Ascending aorta (tissue), 2 donors: ENCODE measurements around the gene ABCA8. TPM values are rescaled to one million over a fixed set of nuclear protein-coding genes. Genes with fewer than 3 reads are reported as not detected.
"Not testable (repeated sequence)": the region's sequence is repeated elsewhere in the genome, so short reads cannot be mapped to it uniquely, and the experiment has no call there.

Source experiments
- DNase-seq, 2 donors: peaks; one replicate each; pipeline ENCODE4 v3.0.0-alpha.2; 2019; ENCODE audit warnings: low spot score in 2 of 2
- H3K27ac ChIP-seq, 2 donors: fragments of 200-600 bp; sonication (generic); one replicate each; pipeline ENCODE4 v1.5.1; 2016 to 2017; ENCODE audit warnings: mild to moderate bottlenecking in 1 of 2
- H3K27me3 ChIP-seq: fragments of 200-600 bp; sonication (generic); one replicate; pipeline ENCODE4 v1.5.1; 2017
- H3K36me3 ChIP-seq, 2 donors: fragments of 200-600 bp; sonication (generic); one replicate each; pipeline ENCODE4 v1.5.1; 2016
- H3K4me1 ChIP-seq, 2 donors: fragments of 200-600 bp; sonication (generic); one replicate each; pipeline ENCODE4 v1.5.1; 2016 to 2017; ENCODE audit warnings: mild to moderate bottlenecking in 1 of 2
- H3K4me3 ChIP-seq, 2 donors: fragments of 200-600 bp; sonication (generic); one replicate each; pipeline ENCODE4 v1.5.1; 2016 to 2017; ENCODE audit warnings: mild to moderate bottlenecking in 1 of 2
- H3K9me3 ChIP-seq, 2 donors: fragments of 200-600 bp; sonication (generic); one replicate each; pipeline ENCODE4 v1.5.1; 2016
- intact Hi-C: fragments of 100-400 bp; cut with DNase I; formaldehyde crosslinking; loops from one replicate; pipeline ENCODE4 v1.15.1; 2023
- total RNA-seq: library from RNA; depleted of rRNA; stranded (reverse); fragments of >200 nt; gene quantifications from one replicate; pipeline ENCODE4 v1.1.0, GENCODE V29; 2016
- TF ChIP-seq, protein P1 (sequence below), 3 experiments: fragments of 200-600 bp in 2 of 3; fragments of 450-650 bp in 1 of 3; sonication (generic) in 2 of 3; IDR thresholded peaks; one replicate each; pipeline ENCODE4 v1.5.1; 2016 to 2019; ENCODE audit warnings: antibody characterized with exemption in 3 of 3, mild to moderate bottlenecking in 1 of 3, moderate library complexity in 1 of 3

ABCA8 gene
- total RNA-seq, 1 donor from 2014 or later, result 69.6 TPM

DNA sequence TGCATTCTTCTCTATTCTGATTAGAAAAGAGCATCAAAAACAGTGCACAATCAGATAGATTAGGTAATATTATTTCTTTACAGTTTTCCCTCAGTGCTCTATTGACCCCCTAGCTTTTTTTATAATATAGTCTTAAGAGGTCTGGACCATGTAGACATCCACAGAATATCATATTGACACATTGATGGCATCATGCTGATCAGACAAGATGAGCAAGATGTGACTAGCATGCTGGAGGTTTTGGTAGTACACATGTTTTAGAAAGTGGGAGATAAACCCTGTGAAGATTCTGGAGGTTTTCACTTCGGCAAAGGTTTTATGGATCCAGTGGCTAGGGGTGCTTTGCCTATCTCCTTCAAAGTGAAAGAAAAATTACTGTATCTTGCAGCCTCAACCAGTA, 2.8 kb upstream of the ABCA8 start:
- Histone ChIP-seq H3K36me3 (no peaks in the 10 kb centered on the region), H3K27ac (no peak overlapping the region), H3K9me3 (no peaks in the 10 kb centered on the region), H3K4me1 (no peaks in the 10 kb centered on the region), H3K27me3 (no peaks in the 10 kb centered on the region), H3K4me3 (no peak overlapping the region)
- intact Hi-C loops, result no loop called here
- TF ChIP-seq, protein P1, sequence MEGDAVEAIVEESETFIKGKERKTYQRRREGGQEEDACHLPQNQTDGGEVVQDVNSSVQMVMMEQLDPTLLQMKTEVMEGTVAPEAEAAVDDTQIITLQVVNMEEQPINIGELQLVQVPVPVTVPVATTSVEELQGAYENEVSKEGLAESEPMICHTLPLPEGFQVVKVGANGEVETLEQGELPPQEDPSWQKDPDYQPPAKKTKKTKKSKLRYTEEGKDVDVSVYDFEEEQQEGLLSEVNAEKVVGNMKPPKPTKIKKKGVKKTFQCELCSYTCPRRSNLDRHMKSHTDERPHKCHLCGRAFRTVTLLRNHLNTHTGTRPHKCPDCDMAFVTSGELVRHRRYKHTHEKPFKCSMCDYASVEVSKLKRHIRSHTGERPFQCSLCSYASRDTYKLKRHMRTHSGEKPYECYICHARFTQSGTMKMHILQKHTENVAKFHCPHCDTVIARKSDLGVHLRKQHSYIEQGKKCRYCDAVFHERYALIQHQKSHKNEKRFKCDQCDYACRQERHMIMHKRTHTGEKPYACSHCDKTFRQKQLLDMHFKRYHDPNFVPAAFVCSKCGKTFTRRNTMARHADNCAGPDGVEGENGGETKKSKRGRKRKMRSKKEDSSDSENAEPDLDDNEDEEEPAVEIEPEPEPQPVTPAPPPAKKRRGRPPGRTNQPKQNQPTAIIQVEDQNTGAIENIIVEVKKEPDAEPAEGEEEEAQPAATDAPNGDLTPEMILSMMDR (IDR thresholded peaks at IDR 0.05), result no peak
- DNase-seq, result no peak

DNA sequence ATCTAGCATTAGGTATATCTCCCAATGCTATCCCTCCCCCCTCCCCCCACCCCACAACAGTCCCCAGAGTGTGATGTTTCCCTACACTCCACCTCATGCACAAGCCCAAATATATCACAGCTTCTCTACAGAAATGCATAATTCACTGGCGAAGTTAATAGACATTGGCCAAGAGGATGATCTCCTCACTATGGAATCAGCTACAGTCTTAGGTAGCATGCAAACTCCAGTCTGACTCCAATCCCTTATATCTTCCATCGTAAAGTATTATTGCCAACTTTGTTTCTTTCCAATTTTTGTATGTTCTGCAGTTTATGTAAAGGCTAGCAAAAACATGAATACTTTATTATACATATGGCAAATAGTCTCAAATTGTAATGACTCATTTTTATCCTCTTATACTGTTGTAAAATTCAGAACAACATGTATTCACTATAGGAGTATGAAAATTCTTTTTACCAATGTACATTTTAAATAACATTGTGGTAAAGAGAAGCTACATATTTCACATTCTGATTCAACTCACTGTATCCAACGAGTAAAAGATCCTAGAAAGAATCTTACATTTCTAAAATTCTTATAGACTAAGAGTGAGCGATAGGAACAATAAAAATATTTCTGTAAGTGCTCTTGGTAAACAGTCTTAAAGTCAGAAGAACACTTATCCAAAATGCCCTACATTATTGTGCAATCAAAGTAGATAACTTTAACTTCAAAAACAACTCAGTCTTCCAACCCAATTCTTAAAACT, 871 bp downstream of the ABCA8 start:
- intact Hi-C loops, result no loop called here
- H3K4me1 ChIP-seq, result no peaks in the 10 kb centered on the region
- H3K27me3 ChIP-seq, result no peaks in the 10 kb centered on the region
- no peak for DNase-seq
- TF ChIP-seq, protein P1 (IDR thresholded peaks at IDR 0.05), result no peak
- H3K9me3 ChIP-seq, result no peaks in the 10 kb centered on the region
- H3K27ac ChIP-seq, result peak overlapping the region in 1 of 2 donors; percentile 19
- no peaks in the 10 kb centered on the region for H3K36me3 ChIP-seq
- H3K4me3 ChIP-seq, result peak overlapping the region; percentile 34 to 43

DNA sequence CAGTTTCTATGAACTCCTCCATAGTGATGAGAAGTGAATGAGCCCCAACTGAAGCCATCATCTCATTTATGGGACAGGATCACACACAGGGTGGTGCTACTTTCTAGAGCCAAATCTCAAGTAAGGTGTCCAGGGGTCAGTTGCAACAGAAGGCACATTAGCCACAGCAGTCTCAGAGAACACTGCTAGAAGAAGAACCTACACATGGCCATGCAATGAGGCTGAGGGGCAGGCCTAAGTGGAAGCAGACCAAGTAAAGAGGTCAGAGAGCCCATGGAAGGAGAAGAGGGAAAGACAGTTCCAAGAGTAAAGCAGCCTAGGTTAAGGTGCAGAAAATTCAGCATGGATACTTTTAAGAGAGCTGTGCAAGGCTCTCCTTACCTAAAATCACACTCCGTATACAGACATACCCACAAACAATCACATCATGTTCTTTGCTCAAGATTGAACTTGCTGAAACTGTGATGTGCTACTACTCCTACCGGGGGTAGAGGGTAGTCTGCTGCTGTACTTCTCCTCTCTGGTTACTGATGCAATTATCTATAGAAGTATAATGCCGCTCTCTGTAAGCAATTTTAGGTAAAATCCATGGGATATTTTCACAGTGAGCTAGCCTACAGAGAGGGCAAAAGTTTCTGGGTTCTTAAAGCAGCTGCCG, 1.7 kb downstream of the ABCA8 start:
- H3K9me3 ChIP-seq, result no peaks in the 10 kb centered on the region

DNA sequence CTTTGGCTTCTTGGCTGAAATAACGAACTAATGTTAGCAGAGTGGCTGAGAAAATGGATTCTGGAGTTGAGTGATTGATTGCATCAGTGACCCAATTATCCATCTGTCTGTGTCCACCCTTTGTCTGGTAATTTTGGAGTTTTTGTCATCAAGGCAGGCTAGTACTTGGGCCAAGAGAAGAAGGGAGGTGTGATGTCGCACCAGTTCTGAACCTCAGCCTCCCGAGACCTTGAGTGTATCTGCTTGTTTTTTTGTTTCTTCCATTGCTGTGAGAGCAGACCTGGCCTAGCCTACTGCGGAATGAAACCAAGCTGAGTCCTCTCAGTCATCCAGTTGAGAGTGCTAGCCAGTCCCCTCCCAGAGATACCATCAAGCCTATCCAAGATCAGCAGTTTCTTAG, 4.5 kb downstream of the ABCA8 start:
- H3K27me3 ChIP-seq, result no peaks in the 10 kb centered on the region
- DNase-seq, result no peak
- no peaks in the 10 kb centered on the region for H3K9me3 ChIP-seq
- TF ChIP-seq, protein P1 (IDR thresholded peaks at IDR 0.05), result no peak
- no peak overlapping the region for H3K4me3 ChIP-seq
- H3K4me1 ChIP-seq, result no peaks in the 10 kb centered on the region
- no peaks in the 10 kb centered on the region for H3K36me3 ChIP-seq
- H3K27ac ChIP-seq, result no peak overlapping the region
- intact Hi-C loops, result no loop called here

More for the DNA sequence above, 1.7 kb downstream of the ABCA8 start:
- TF ChIP-seq, protein P1 (IDR thresholded peaks at IDR 0.05), result no peak
- Histone ChIP-seq H3K27me3 (no peaks in the 10 kb centered on the region), H3K4me1 (no peaks in the 10 kb centered on the region), H3K4me3 (peak overlapping the region; percentile 31 to 32), H3K36me3 (no peaks in the 10 kb centered on the region), H3K27ac (no peak overlapping the region)
- DNase-seq, result no peak
- intact Hi-C loops, result no loop called here

DNA sequence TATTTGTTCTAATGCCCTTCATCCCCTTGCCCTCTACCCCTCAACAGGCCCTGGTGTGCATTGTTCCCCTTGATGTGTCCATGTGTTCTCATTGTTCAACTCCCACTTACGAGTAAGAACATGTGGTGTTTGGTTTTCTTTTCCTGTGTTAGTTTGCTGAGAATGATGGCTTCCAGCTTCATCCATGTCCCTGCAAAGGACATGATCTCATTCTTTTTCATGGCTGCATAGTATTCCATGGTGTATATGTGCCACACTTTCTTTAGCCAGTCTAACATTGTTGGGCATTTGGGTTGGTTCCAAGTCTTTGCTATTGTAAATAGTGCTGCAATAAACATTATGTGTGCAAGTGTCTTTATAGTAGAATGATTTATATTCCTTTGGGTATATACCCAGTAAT, 7.3 kb downstream of the ABCA8 start:
- H3K36me3 ChIP-seq, H3K27me3 ChIP-seq, H3K27ac ChIP-seq, H3K4me1 ChIP-seq, DNase-seq, H3K9me3 ChIP-seq, intact Hi-C loops, H3K4me3 ChIP-seq: not testable (repeated sequence)

DNA sequence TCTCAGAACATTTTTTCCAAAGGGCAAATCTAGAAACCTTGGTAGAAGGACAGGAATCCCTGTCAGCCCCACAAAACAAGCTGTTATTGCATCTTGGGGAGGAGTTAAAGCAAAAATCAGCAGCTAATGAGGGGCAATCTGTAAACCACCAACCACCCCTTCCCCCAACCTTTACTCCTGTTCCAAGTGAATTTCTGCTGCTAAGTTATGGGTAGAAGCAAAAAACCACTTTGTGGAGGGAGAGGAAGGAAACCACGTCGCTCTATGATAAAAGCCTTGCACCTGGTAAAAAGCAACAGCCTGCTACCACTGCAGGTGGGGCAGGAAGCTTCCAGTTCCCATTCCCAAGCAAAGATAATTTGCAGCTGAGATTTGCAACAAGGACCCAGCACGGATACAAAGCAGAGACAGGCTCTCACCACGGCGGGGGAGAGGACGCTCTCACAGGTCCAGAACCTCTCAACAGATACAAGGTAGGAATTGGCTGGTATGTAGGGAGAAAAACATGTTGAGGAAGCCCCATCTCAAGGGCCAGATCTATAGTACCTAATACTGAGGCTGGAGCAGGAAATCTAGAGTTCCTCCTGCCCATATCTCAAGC, 10.7 kb downstream of the ABCA8 start:
- Histone ChIP-seq H3K36me3 (no peaks in the 10 kb centered on the region), H3K27me3 (no peaks in the 10 kb centered on the region), H3K9me3 (no peaks in the 10 kb centered on the region), H3K4me3 (no peak overlapping the region), H3K4me1 (no peaks in the 10 kb centered on the region), H3K27ac (no peak overlapping the region)
- TF ChIP-seq, protein P1 (IDR thresholded peaks at IDR 0.05), result no peak
- no peak for DNase-seq
- intact Hi-C loops, result no loop called here

DNA sequence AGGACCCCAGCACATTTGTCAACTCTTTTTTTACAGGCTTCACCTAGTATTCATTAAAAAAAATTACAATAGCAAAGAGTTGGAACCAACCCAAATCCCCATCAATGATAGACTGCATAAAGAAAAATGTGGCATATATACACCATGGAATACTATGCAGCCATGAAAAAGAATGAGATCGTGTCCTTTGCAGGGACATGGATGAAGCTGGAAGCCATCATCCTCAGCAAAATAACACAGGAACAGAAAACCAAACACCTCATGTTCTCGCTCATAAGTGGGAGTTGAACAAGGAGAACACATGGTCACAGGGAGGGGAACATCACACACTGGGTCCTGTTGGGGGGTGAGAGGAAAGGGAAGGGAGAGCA, 11.4 kb downstream of the ABCA8 start:
- H3K27ac ChIP-seq, intact Hi-C loops, H3K4me3 ChIP-seq: not testable (repeated sequence)

More for the DNA sequence above, 11.4 kb downstream of the ABCA8 start:
- H3K27me3 ChIP-seq, DNase-seq, H3K36me3 ChIP-seq, H3K9me3 ChIP-seq, H3K4me1 ChIP-seq: not testable (repeated sequence)
